ENCODE measurements around the gene EMID1.

EMID1 gene

GRCh38 chr22:29183971-29184848 is 21.5 kb upstream of the EMID1 start:
- no peak for DNase-seq (ENCODE audit: low spot score)
- TF ChIP-seq, protein P1, sequence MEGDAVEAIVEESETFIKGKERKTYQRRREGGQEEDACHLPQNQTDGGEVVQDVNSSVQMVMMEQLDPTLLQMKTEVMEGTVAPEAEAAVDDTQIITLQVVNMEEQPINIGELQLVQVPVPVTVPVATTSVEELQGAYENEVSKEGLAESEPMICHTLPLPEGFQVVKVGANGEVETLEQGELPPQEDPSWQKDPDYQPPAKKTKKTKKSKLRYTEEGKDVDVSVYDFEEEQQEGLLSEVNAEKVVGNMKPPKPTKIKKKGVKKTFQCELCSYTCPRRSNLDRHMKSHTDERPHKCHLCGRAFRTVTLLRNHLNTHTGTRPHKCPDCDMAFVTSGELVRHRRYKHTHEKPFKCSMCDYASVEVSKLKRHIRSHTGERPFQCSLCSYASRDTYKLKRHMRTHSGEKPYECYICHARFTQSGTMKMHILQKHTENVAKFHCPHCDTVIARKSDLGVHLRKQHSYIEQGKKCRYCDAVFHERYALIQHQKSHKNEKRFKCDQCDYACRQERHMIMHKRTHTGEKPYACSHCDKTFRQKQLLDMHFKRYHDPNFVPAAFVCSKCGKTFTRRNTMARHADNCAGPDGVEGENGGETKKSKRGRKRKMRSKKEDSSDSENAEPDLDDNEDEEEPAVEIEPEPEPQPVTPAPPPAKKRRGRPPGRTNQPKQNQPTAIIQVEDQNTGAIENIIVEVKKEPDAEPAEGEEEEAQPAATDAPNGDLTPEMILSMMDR (IDR thresholded peaks at IDR 0.05; ENCODE audit: extremely low read depth, insufficient read depth, missing control alignments), result no peak
- in situ Hi-C loops (cut with MboI; ENCODE audit: low pct_unique_long_range_greater_than_20kb, low sequenced_read_pairs, unreplicated experiment), result no loop called here

GRCh38 chr22:29184849-29185490 is 20.7 kb upstream of the EMID1 start:
- TF ChIP-seq, protein P1 (IDR thresholded peaks at IDR 0.05; ENCODE audit: extremely low read depth, insufficient read depth, missing control alignments), result no peak
- DNase-seq (ENCODE audit: low spot score), result no peak
- in situ Hi-C loops (cut with MboI; ENCODE audit: low pct_unique_long_range_greater_than_20kb, low sequenced_read_pairs, unreplicated experiment), result no loop called here

GRCh38 chr22:29186302-29186701 is 19.4 kb upstream of the EMID1 start:
- TF ChIP-seq, protein P1 (IDR thresholded peaks at IDR 0.05; ENCODE audit: extremely low read depth, insufficient read depth, missing control alignments), result no peak
- in situ Hi-C loops (cut with MboI; ENCODE audit: low pct_unique_long_range_greater_than_20kb, low sequenced_read_pairs, unreplicated experiment), result no loop called here
- no peak for DNase-seq (ENCODE audit: low spot score)

DNA sequence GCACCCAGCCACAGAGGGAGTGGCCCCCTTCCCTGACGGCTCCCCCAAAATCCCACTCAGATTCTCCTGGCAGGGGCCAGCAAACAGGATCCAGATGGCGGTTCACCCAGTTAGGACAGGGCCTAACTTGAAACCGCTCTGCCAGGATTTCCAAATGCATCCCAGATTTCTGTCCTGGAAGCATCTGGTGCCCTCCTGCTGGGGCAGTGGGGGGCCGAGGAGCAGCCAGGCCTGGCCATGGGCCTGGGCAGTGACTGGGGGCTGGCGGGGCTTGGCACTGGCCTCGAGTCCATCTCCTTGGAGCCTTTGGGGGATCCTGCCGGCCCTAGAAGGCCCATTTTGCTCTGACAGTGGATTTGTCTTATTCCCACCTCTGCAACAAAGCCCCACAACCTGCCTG is 17.9 kb upstream of the EMID1 start:
- TF ChIP-seq, protein P1 (IDR thresholded peaks at IDR 0.05; ENCODE audit: extremely low read depth, insufficient read depth, missing control alignments), result no peak
- in situ Hi-C loops (cut with MboI; ENCODE audit: low pct_unique_long_range_greater_than_20kb, low sequenced_read_pairs, unreplicated experiment), result no loop called here
- no peak for DNase-seq (ENCODE audit: low spot score)

GRCh38 chr22:29190051-29190450 is 15.6 kb upstream of the EMID1 start:
- TF ChIP-seq, protein P1 (IDR thresholded peaks at IDR 0.05; ENCODE audit: extremely low read depth, insufficient read depth, missing control alignments), result no peak
- DNase-seq (ENCODE audit: low spot score), result no peak
- in situ Hi-C loops (cut with MboI; ENCODE audit: low pct_unique_long_range_greater_than_20kb, low sequenced_read_pairs, unreplicated experiment), result no loop called here

- DNase-seq (ENCODE audit: low spot score), result no peak
- TF ChIP-seq, protein P1 (IDR thresholded peaks at IDR 0.05; ENCODE audit: extremely low read depth, insufficient read depth, missing control alignments), result no peak
- in situ Hi-C loops (cut with MboI; ENCODE audit: low pct_unique_long_range_greater_than_20kb, low sequenced_read_pairs, unreplicated experiment), result no loop called here
Measured at GRCh38 chr22:29190918-29191317, 14.8 kb upstream of the EMID1 start.
